Immature natural killer cell (primary cell): ENCODE results near the gene TTN. TPM values are rescaled to one million over a fixed set of nuclear protein-coding genes. Genes with fewer than 3 reads are reported as not detected.

Experiments used
- DNase-seq, 3 donors: peaks; one replicate each; pipeline ENCODE4 v3.0.0; 2022; ENCODE audit warnings: mixed read lengths in 1 of 3
- H3K27ac Mint-ChIP-seq, 6 donors: one replicate each; pipeline ENCODE4 v1.8.0; 2020; ENCODE audit warnings: mixed read lengths in 6 of 6, mild to moderate bottlenecking in 5 of 6, inconsistent platforms in 4 of 6, moderate library complexity in 3 of 6
- H3K27me3 Mint-ChIP-seq, 3 donors: one replicate each; pipeline ENCODE4 v1.8.0; 2020 to 2021; ENCODE audit warnings: low read depth in 3 of 3, mild to moderate bottlenecking in 3 of 3, mixed read lengths in 3 of 3, moderate library complexity in 3 of 3, inconsistent platforms in 1 of 3
- H3K36me3 Mint-ChIP-seq, 3 donors: one replicate each; pipeline ENCODE4 v1.8.0; 2020; ENCODE audit warnings: mixed read lengths in 3 of 3, inconsistent platforms in 2 of 3, mild to moderate bottlenecking in 2 of 3
- H3K4me1 Mint-ChIP-seq, 2 donors: one replicate each; pipeline ENCODE4 v1.8.0; 2020; ENCODE audit warnings: inconsistent platforms in 2 of 2, mild to moderate bottlenecking in 2 of 2, mixed read lengths in 2 of 2, moderate library complexity in 1 of 2
- H3K4me3 Mint-ChIP-seq, 5 donors: one replicate each; pipeline ENCODE4 v1.8.0; 2020; ENCODE audit warnings: mild to moderate bottlenecking in 5 of 5, mixed read lengths in 5 of 5, inconsistent platforms in 3 of 5, moderate library complexity in 3 of 5
- H3K9me3 Mint-ChIP-seq, 6 donors: one replicate each; pipeline ENCODE4 v1.8.0; 2020; ENCODE audit warnings: mild to moderate bottlenecking in 6 of 6, mixed read lengths in 6 of 6, inconsistent platforms in 4 of 6, moderate library complexity in 3 of 6
- polyA plus RNA-seq, 3 donors: library from polyadenylated mRNA; unstranded; fragments of 300-500 nt; fragmentation: Illumina TruSeq; gene quantifications; one replicate each; pipeline ENCODE4 v1.2.3, GENCODE V29; 2021

The TTN gene
- polyA plus RNA-seq, 3 donors from 2014 or later, result 0.06 to 1.7 (median 0.58) TPM

DNA sequence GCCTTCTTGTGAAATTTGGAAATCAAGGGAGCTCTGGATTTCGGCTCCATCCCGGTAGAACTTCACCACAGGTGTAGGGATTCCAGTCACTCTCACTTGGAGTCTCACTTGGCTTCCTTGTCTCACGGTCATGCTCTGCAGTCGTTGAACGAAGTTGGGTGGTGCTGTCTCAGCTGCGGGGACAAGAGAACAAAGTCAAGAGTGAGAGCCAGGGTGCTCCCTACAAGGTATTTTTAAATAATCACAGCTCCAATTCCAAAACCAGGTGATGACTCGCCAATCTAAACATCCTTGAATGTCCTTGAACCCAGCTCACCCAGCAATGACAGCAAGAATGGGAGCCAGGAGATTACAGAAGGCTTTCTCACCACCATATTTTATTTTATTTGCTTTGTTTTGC is 6.7 kb downstream of the TTN start:
- no peaks in the 10 kb centered on the region for H3K27me3 Mint-ChIP-seq
- H3K27ac Mint-ChIP-seq, result no peak overlapping the region
- no peak overlapping the region for H3K4me3 Mint-ChIP-seq
- no peaks in the 10 kb centered on the region for H3K4me1 Mint-ChIP-seq
- no peak for DNase-seq
- H3K36me3 Mint-ChIP-seq, result no peaks in the 10 kb centered on the region
- H3K9me3 Mint-ChIP-seq, result peaks cover 0 to 2% (median 0%) of the 10 kb centered on the region in 6 donors

- DNase-seq, result no peak
- Mint-ChIP-seq H3K9me3 (peaks cover 0 to 2% (median 0%) of the 10 kb centered on the region in 6 donors), H3K27me3 (no peaks in the 10 kb centered on the region), H3K27ac (no peak overlapping the region), H3K36me3 (no peaks in the 10 kb centered on the region), H3K4me3 (no peak overlapping the region), H3K4me1 (no peaks in the 10 kb centered on the region)
These were observed 7.9 kb downstream of the TTN start for GRCh38 chr2:178799305-178799704.

DNA sequence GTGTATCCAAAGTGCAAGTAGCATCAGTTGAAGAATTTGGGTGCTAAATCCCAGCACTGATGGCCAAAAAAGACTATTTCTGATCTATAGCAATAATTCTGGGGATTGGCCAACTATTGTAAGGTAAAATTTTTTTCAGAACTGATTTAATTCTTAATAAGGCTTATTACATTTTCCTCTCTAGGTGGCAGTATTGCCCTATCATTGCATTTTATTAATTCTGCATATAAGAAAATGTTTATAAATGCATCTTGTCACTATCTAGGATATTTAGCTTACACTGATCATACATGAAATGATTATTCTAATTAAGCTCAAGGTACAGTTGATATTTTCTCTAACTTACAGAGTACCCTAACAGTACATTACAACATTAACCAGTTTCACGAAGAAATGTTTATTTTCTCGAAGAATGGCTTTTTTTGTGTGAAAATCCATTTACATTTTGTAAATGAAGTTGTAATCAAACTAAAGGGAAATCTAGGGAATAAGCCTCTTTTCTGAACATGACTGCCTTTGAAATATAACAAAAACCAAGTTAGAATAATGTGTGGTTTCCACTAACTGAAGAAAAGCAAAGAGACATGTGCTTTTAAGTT is 11.0 kb downstream of the TTN start:
- no peaks in the 10 kb centered on the region for H3K4me1 Mint-ChIP-seq
- no peak overlapping the region for H3K27ac Mint-ChIP-seq
- no peak for DNase-seq
- H3K27me3 Mint-ChIP-seq, result peaks cover 0 to 3% (median 0%) of the 10 kb centered on the region in 3 donors
- peaks cover 0 to 2% (median 0%) of the 10 kb centered on the region in 6 donors for H3K9me3 Mint-ChIP-seq
- peaks cover 0 to 3% (median 0%) of the 10 kb centered on the region in 3 donors for H3K36me3 Mint-ChIP-seq
- no peak overlapping the region for H3K4me3 Mint-ChIP-seq

DNA sequence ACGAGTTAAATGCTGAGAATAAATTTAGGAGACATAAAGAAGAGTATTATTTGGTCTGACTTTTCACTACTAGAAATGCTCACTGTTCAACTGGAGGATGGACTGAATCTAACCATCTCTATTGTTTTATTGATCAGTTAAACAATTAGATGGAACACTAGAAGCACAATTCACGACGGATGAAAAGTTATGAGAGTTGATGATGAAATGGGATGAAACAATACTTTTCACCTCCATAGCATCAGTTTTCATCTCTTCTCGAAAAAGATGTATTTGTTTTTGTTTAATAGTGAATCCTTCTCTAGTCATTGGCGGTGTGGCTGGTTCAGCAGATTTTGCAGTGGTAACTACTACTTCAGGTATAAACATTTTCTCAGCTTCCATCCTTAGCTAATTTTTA is 19.3 kb downstream of the TTN start:
- Mint-ChIP-seq H3K27me3 (no peaks in the 10 kb centered on the region), H3K36me3 (peaks cover 0 to 3% (median 0%) of the 10 kb centered on the region in 3 donors)
- DNase-seq, result no peak

DNA sequence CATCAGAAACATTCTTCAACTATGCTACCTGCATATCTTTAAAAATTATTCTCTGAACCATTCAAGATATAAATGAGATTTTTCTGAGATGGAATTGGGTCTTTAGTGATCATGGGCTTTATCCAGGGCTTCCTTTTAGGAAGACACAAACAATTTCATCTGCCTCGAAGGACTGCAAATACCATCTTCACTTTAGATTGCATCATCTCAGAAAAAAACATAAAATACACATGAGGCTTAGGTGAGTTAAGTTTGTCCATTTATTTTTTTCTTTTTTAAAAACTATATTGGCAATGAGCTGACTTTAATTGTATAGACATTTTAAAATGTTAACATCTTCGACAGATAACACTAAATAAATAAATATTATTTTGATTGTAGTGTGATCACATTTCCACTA is 20.1 kb downstream of the TTN start:
- Mint-ChIP-seq H3K4me3 (no peak overlapping the region), H3K4me1 (no peaks in the 10 kb centered on the region), H3K9me3 (no peaks in the 10 kb centered on the region), H3K36me3 (peaks cover 0 to 3% (median 0%) of the 10 kb centered on the region in 3 donors), H3K27ac (no peak overlapping the region), H3K27me3 (no peaks in the 10 kb centered on the region)
- no peak for DNase-seq

More for the DNA sequence above, 19.3 kb downstream of the TTN start:
- no peaks in the 10 kb centered on the region for H3K4me1 Mint-ChIP-seq
- no peak overlapping the region for H3K4me3 Mint-ChIP-seq
- H3K9me3 Mint-ChIP-seq, result no peaks in the 10 kb centered on the region
- no peak overlapping the region for H3K27ac Mint-ChIP-seq

GRCh38 chr2:178783889-178784288 is 23.3 kb downstream of the TTN start:
- Mint-ChIP-seq H3K27ac (no peak overlapping the region), H3K36me3 (no peaks in the 10 kb centered on the region)

GRCh38 chr2:178782236-178782635 is 25.0 kb downstream of the TTN start:
- H3K4me1 Mint-ChIP-seq, result no peaks in the 10 kb centered on the region
- H3K27ac Mint-ChIP-seq, result no peak overlapping the region
- H3K9me3 Mint-ChIP-seq, result no peaks in the 10 kb centered on the region
- H3K27me3 Mint-ChIP-seq, result no peaks in the 10 kb centered on the region
- H3K4me3 Mint-ChIP-seq, result no peak overlapping the region
- no peaks in the 10 kb centered on the region for H3K36me3 Mint-ChIP-seq
- DNase-seq, result no peak

More at GRCh38 chr2:178783889-178784288, 23.3 kb downstream of the TTN start:
- Mint-ChIP-seq H3K27me3 (no peaks in the 10 kb centered on the region), H3K4me3 (no peak overlapping the region), H3K9me3 (no peaks in the 10 kb centered on the region), H3K4me1 (no peaks in the 10 kb centered on the region)
- no peak for DNase-seq

DNA sequence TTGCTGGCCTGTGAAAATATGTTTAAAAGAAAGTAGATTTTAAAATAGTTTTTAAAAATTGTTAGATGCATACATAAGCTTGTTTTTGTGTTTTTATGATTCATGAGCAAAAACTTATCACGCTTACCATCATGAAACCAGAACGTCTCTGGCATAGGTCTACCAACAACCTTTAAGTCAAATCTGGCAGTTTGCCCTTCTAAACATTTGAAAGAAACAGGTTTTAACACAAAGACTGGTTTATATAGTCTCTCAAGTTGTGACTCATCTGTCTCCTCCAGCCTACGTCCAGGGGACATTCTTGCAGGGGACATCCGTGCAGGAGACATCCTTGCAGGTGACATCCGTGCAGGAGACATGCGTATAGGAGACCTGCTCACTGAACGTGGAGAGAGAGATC is 29.6 kb downstream of the TTN start:
- Mint-ChIP-seq H3K4me1 (no peaks in the 10 kb centered on the region), H3K36me3 (peaks cover 0 to 16% (median 4%) of the 10 kb centered on the region in 3 donors), H3K9me3 (no peaks in the 10 kb centered on the region), H3K4me3 (no peak overlapping the region), H3K27me3 (no peaks in the 10 kb centered on the region), H3K27ac (no peak overlapping the region)
- DNase-seq, result no peak

DNA sequence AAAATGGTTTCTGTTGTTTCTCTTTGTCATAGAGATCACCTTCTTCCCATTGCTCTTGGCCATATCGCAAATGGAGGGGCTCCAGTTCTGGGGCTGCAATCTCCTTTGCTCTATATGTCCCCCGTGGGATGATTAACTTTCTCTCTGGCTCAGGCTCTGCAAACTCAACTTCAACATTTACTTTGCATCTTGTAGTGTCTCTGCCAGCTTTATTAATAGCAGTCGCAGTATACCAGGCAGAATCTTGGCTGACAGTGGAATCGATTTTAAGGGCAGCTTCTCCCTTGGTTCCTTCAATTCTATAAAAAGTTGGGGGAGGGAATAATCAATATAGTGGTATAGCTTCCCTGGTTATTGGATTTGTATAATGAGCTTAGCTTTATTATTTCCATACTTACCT is 30.5 kb downstream of the TTN start:
- Mint-ChIP-seq H3K27ac (no peak overlapping the region), H3K4me3 (no peak overlapping the region), H3K36me3 (peaks cover 0 to 16% (median 4%) of the 10 kb centered on the region in 3 donors), H3K9me3 (no peaks in the 10 kb centered on the region), H3K4me1 (no peaks in the 10 kb centered on the region), H3K27me3 (no peaks in the 10 kb centered on the region)
- no peak for DNase-seq

- peaks cover 0 to 16% (median 4%) of the 10 kb centered on the region in 3 donors for H3K36me3 Mint-ChIP-seq
- no peak overlapping the region for H3K27ac Mint-ChIP-seq
- no peaks in the 10 kb centered on the region for H3K9me3 Mint-ChIP-seq
- H3K4me3 Mint-ChIP-seq, result no peak overlapping the region
- no peak for DNase-seq
- no peaks in the 10 kb centered on the region for H3K4me1 Mint-ChIP-seq
- H3K27me3 Mint-ChIP-seq, result no peaks in the 10 kb centered on the region
These were observed 31.2 kb downstream of the TTN start for GRCh38 chr2:178775975-178776374.

- Mint-ChIP-seq H3K4me1 (no peaks in the 10 kb centered on the region), H3K4me3 (no peak overlapping the region), H3K27me3 (no peaks in the 10 kb centered on the region), H3K9me3 (no peaks in the 10 kb centered on the region), H3K36me3 (peaks cover 0 to 4% (median 0%) of the 10 kb centered on the region in 3 donors), H3K27ac (no peak overlapping the region)
- no peak for DNase-seq
These were observed 36.7 kb downstream of the TTN start for GRCh38 chr2:178770518-178770917.

DNA sequence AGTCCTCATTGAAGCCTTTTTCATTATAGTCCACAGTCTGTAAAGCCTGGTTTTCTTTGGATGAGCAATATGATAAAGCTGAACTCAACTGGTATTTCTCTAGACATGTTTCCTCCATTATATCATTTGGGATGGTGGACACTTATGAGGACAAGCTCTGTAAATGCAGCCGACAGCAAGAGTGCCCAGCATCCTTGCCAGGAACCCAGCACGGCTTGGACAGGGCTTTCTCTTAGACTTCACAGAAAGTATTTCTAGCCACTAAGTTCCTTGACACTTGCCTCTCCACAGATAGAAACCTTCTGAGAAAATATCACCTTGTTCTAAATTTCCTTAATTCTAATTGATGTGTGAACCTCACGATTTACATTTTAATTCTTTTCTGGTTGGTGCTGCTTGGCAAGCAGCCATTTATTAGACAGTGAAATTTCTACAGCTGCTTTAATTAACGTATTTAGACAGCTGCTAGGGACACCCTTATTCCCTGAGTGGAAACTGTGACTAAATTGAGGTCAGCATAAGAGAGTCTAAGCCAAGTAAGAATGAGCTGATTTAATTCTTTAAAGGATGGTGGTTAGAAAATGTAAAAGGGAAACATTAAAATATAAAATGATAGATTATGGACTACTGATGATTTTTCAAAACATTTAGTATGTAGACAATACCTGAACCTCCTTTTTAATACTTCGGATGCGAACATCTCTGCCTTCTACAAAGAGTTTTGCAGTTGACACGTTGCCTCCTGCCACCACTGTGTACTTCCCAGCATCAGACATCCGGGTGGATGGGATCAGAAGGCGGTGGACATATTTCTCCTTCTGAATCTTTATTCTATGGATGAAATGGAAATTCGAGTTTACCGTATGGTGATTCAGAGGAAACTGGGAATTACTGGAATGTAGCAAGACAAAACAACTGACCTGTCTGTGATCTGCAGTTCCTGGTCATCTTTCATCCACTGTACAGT is 39.8 kb downstream of the TTN start:
- Mint-ChIP-seq H3K4me3 (no peak overlapping the region), H3K27ac (no peak overlapping the region), H3K4me1 (no peaks in the 10 kb centered on the region), H3K36me3 (peaks cover 0 to 4% (median 0%) of the 10 kb centered on the region in 3 donors), H3K27me3 (no peaks in the 10 kb centered on the region), H3K9me3 (no peaks in the 10 kb centered on the region)
- DNase-seq, result no peak

GRCh38 chr2:178764097-178764496 is 43.1 kb downstream of the TTN start:
- H3K27me3 Mint-ChIP-seq, result no peaks in the 10 kb centered on the region
- H3K4me3 Mint-ChIP-seq, result no peak overlapping the region
- no peak for DNase-seq
- no peak overlapping the region for H3K27ac Mint-ChIP-seq
- no peaks in the 10 kb centered on the region for H3K36me3 Mint-ChIP-seq
- H3K4me1 Mint-ChIP-seq, result no peaks in the 10 kb centered on the region
- no peaks in the 10 kb centered on the region for H3K9me3 Mint-ChIP-seq

GRCh38 chr2:178761759-178762371 is 45.4 kb downstream of the TTN start:
- Mint-ChIP-seq H3K9me3 (no peaks in the 10 kb centered on the region), H3K4me1 (no peaks in the 10 kb centered on the region), H3K27me3 (no peaks in the 10 kb centered on the region), H3K4me3 (no peak overlapping the region), H3K36me3 (no peaks in the 10 kb centered on the region), H3K27ac (no peak overlapping the region)
- DNase-seq, result peak in 1 of 3 donors; percentile 18
